Kidney (tissue), 14 donors: ENCODE data around the gene CDK9. TPM values are rescaled to one million over a fixed set of nuclear protein-coding genes. Genes with fewer than 3 reads are reported as not detected.

ENCODE experiments used
- DNase-seq, 5 donors: peaks; one replicate each; pipeline ENCODE4 v3.0.0-alpha.2; 2013 to 2020
- FAIRE-seq: peaks from 2 replicates; lab custom pipeline; 2012; peaks lifted over from hg19 to GRCh38; lab: Jason Lieb, UNC
- H3K27ac ChIP-seq, 2 donors: one replicate each; pipeline ENCODE4 v1.7.0; 2013; ENCODE audit warnings: low read depth in 2 of 2, low read length in 2 of 2, inconsistent platforms in 1 of 2
- H3K27me3 ChIP-seq: one replicate; pipeline ENCODE4 v1.7.1; 2013; ENCODE audit warnings: low read length, inconsistent platforms; ENCODE audit not compliant: control insufficient read depth, insufficient read depth
- H3K36me3 ChIP-seq, 3 donors: one replicate each; pipeline versions ENCODE4 v1.7.0 to v1.7.1; 2013; ENCODE audit warnings: low read length in 3 of 3, control low read depth in 1 of 3, inconsistent platforms in 1 of 3; ENCODE audit not compliant: insufficient read depth in 3 of 3, control insufficient read depth in 2 of 3
- H3K4me1 ChIP-seq, 3 donors: one replicate each; pipeline versions ENCODE4 v1.7.0 to v1.7.1; 2013; ENCODE audit warnings: low read length in 3 of 3, inconsistent platforms in 1 of 3, low read depth in 1 of 3; ENCODE audit not compliant: control insufficient read depth in 2 of 3, insufficient read depth in 2 of 3
- H3K4me3 ChIP-seq, 3 donors: one replicate each; pipeline versions ENCODE4 v1.7.0 to v1.8.1; 2013; ENCODE audit warnings: low read length in 3 of 3, control low read depth in 1 of 3, inconsistent platforms in 1 of 3
- H3K9ac ChIP-seq, 3 donors: one replicate each; pipeline versions ENCODE4 v1.7.0 to v1.7.1; 2013; ENCODE audit warnings: low read length in 3 of 3, control low read depth in 1 of 3, inconsistent platforms in 1 of 3
- H3K9me3 ChIP-seq, 3 donors: one replicate each; pipeline versions ENCODE4 v1.7.0 to v1.7.1; 2013; ENCODE audit warnings: low read length in 3 of 3, control low read depth in 1 of 3, inconsistent platforms in 1 of 3; ENCODE audit not compliant: control insufficient read depth in 2 of 3, insufficient read depth in 1 of 3
- intact Hi-C: fragments of 100-400 bp; cut with DNase I; formaldehyde crosslinking; loops from one replicate; pipeline ENCODE4 v1.11.1; 2022
- polyA plus RNA-seq: library from polyadenylated mRNA; stranded (reverse); fragments of 350-450 nt; fragmentation: Illumina TruSeq; extraction: RNeasy Lipid Tissue Mini Kit (QIAGEN cat#74804); gene quantifications from one replicate; pipeline ENCODE4 v1.2.3, GENCODE V29; 2014; ENCODE audit warnings: low read depth, low replicate concordance; ENCODE audit not compliant: insufficient read depth
- total RNA-seq: library from RNA; stranded (reverse); fragmentation: NEBNext Ultra II Directional; extraction: Animal tissue kit (Norgen Biotek cat#: 25700); gene quantifications from one replicate; pipeline ENCODE4 v1.2.1, GENCODE V29; 2021
- TF ChIP-seq, protein P1 (sequence below): IDR thresholded peaks from 3 replicates; pipeline ENCODE4 v1.5.1; 2012; ENCODE audit warnings: mild to moderate bottlenecking, moderate library complexity, borderline replicate concordance; ENCODE audit not compliant: insufficient read depth; ENCODE audit errors: extremely low read depth
- donor health status: control.
- donor health status: control.
- donor health status: control.
- donor health status: control.
- donor health status: control.
- donor health status: DM: yes; HTN: yes; CAD: no.
- donor health status: Normal renal cell carcinoma (clear cell type).

The CDK9 gene
- total and polyA plus RNA-seq, 2 donors from 2014 or later, result 45.2 to 93.5 TPM

DNA sequence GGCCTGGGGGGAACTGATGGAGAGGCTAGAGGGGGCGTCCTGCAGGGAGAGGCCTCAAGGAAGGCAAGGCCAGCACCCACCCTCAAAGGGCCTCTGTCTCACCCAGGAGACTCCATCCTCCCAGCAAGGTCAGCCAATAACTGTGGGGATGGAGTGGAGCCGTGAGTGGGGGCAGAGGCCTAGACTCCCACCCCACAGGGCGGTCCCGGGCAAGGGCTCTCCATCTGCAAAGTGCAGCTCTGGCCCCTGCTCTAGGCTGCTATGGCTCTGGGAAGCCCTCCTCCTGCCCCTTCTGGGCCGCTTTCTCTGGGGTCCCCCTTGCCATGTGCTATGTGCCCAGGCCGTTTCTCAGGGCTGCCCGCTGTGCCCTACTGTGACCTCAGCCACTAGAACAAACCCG lies 30.9 kb downstream of the CDK9 start:
- H3K27ac ChIP-seq, result no peak overlapping the region
- H3K9me3 ChIP-seq, result no peaks in the 10 kb centered on the region
- H3K27me3 ChIP-seq, result no peaks in the 10 kb centered on the region
- FAIRE-seq, result no peak
- no peaks in the 10 kb centered on the region for H3K4me1 ChIP-seq
- H3K4me3 ChIP-seq, result no peak overlapping the region
- TF ChIP-seq, protein P1, sequence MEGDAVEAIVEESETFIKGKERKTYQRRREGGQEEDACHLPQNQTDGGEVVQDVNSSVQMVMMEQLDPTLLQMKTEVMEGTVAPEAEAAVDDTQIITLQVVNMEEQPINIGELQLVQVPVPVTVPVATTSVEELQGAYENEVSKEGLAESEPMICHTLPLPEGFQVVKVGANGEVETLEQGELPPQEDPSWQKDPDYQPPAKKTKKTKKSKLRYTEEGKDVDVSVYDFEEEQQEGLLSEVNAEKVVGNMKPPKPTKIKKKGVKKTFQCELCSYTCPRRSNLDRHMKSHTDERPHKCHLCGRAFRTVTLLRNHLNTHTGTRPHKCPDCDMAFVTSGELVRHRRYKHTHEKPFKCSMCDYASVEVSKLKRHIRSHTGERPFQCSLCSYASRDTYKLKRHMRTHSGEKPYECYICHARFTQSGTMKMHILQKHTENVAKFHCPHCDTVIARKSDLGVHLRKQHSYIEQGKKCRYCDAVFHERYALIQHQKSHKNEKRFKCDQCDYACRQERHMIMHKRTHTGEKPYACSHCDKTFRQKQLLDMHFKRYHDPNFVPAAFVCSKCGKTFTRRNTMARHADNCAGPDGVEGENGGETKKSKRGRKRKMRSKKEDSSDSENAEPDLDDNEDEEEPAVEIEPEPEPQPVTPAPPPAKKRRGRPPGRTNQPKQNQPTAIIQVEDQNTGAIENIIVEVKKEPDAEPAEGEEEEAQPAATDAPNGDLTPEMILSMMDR, result no peak
- peak in 1 of 5 donors; percentile 34 for DNase-seq
- intact Hi-C loops, result no loop called here
- peaks cover 2 to 41% (median 16%) of the 10 kb centered on the region in 3 donors for H3K36me3 ChIP-seq
- no peak overlapping the region for H3K9ac ChIP-seq

DNA sequence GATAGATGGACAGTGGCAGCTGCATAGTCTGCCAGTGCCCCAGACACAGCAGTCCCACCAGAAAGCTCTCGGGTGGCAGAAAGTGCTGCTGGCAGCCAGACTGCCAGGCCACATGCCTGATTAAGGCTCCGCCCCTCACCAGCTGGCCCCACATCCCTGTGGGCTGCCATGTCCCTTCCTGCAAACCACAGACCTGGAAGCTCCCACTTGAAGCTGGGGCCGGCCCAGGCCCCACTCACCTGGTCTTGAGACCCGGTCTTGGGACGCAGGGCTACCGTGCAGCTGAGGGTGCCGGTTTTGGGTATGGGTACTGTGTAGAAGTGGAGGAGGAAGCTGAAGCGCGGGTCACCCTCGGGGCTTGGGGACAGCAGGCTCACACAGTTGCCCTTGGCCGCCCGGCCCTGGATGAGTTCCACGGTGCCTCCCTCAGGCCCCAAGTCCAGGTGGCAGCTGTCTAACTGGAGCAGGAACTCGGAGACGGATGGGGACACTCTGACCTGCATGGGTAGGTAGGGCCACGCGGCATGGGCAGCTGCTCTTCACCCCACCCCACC lies 32.1 kb downstream of the CDK9 start:
- Histone ChIP-seq H3K36me3 (peaks cover 0 to 38% (median 14%) of the 10 kb centered on the region in 3 donors), H3K9me3 (no peaks in the 10 kb centered on the region), H3K9ac (no peak overlapping the region), H3K27ac (no peak overlapping the region), H3K4me1 (no peaks in the 10 kb centered on the region), H3K27me3 (no peaks in the 10 kb centered on the region), H3K4me3 (no peak overlapping the region)
- TF ChIP-seq, protein P1, result no peak
- FAIRE-seq (no peak), DNase-seq (peak in 2 of 5 donors; percentile 29 to 56)
- intact Hi-C loops, result no loop called here

DNA sequence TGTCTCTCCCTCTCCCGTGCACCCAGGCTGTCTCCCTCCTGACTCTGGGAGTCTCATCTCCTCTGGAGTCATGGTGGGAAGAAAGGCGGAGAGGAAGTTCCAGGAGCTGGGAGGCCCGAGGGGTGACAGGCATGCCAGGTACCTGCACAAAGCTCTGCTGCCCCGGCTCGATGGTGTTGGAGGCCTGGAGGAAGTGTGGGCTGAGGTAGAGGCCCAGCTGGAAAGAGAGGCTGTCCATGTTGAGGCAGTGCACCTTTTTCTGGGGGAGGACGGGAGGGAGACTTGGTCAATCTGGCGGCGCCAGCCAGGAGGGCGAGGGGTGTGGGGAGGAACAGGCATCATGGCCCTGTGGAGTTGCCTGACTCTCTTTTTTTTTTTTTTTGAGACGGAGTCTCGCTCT lies 32.7 kb downstream of the CDK9 start:
- TF ChIP-seq, protein P1, result no peak
- H3K27me3 ChIP-seq, result no peaks in the 10 kb centered on the region
- no peak overlapping the region for H3K9ac ChIP-seq
- peak in 1 of 5 donors; percentile 50 for DNase-seq
- intact Hi-C loops, result no loop called here
- no peak overlapping the region for H3K27ac ChIP-seq
- H3K36me3 ChIP-seq, result peaks cover 0 to 31% (median 13%) of the 10 kb centered on the region in 3 donors
- H3K9me3 ChIP-seq, result no peaks in the 10 kb centered on the region
- no peaks in the 10 kb centered on the region for H3K4me1 ChIP-seq
- no peak for FAIRE-seq
- H3K4me3 ChIP-seq, result no peak overlapping the region

DNA sequence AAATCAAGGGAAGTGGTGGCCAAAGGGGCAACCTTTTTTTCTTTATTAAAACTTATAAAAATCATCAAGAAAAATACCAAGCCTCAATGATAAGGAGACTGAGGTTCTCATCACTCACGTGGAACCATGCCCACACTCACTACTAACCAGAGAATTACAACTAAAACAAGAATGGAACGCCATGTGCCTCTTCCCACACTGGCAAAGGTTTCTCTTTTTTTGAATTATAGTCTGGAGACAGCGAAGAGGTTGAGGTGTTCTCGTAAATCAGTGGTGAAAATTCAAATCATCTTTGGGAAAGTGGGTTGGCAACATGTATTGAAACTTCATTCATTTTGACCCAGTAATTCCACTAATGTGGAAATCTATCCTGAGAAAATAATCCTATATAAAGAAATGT lies 36.3 kb downstream of the CDK9 start:
- no peak for FAIRE-seq
- no peak for DNase-seq
- Histone ChIP-seq H3K4me1 (peaks cover 0 to 13% (median 8%) of the 10 kb centered on the region in 3 donors), H3K27ac (no peak overlapping the region), H3K9me3 (no peaks in the 10 kb centered on the region), H3K9ac (no peak overlapping the region), H3K27me3 (no peaks in the 10 kb centered on the region), H3K36me3 (peaks cover 0 to 39% (median 11%) of the 10 kb centered on the region in 3 donors), H3K4me3 (no peak overlapping the region)
- intact Hi-C loops, result no loop called here
- TF ChIP-seq, protein P1, result no peak
